OCI-LY7 (cell line): ENCODE measurements around the gene TPBGL. TPM values are rescaled to one million over a fixed set of nuclear protein-coding genes. Genes with fewer than 3 reads are reported as not detected.

Experiments used
- Bru-seq: library from RNA; stranded (reverse); fragments of 400-500 nt; gene quantifications from one replicate; lab custom pipeline; 2021; lab: Mats Ljungman, UMichigan
- BruChase-seq, 2 experiments: library from RNA; stranded (reverse); fragments of 400-500 nt; gene quantifications; one replicate each; lab custom pipeline; 2021; lab: Mats Ljungman, UMichigan
- BruUV-seq: library from RNA; stranded (reverse); fragments of 400-500 nt; replicated peaks from 2 replicates; lab custom pipeline; 2021; lab: Mats Ljungman, UMichigan
- CTCF ChIA-PET: fragments of 300-600 bp; sonication (Branson Sonifier 250); formaldehyde crosslinking; loops from one replicate; lab custom pipeline; 2022; ENCODE audit warnings: antibody characterized with exemption; ENCODE audit not compliant: unreplicated experiment; lab: Charles Lee
- POLR2A ChIA-PET: fragments of 300-600 bp; sonication (Branson Sonifier 250); formaldehyde crosslinking; loops from one replicate; lab custom pipeline; 2022; ENCODE audit warnings: antibody characterized with exemption; lab: Charles Lee
- DNase-seq: peaks from one replicate; pipeline ENCODE4 v3.0.0-alpha.2; 2015; ENCODE audit warnings: low spot score
- H2AFZ ChIP-seq: fragments of 200-600 bp; sonication (generic), shearing (Covaris generic); 2 replicates; pipeline ENCODE4 v1.6.1; 2014; ENCODE audit warnings: mild to moderate bottlenecking, antibody characterized with exemption, low read length, moderate library complexity
- H3K27ac ChIP-seq: fragments of 200-600 bp; sonication (generic); 2 replicates; pipeline ENCODE4 v1.5.1; 2014; ENCODE audit warnings: mixed run types, low read depth, mild to moderate bottlenecking, moderate library complexity, low read length, inconsistent platforms; ENCODE audit not compliant: poor library complexity, severe bottlenecking
- H3K36me3 ChIP-seq: fragments of 200-600 bp; sonication (generic); 2 replicates; pipeline ENCODE4 v1.6.1; 2014; ENCODE audit warnings: mild to moderate bottlenecking, antibody characterized with exemption, low read length, moderate library complexity, mixed read lengths; ENCODE audit not compliant: insufficient read depth
- H3K4me1 ChIP-seq: fragments of 200-600 bp; sonication (generic); 2 replicates; pipeline ENCODE4 v1.5.1; 2014; ENCODE audit warnings: mild to moderate bottlenecking, low read length; ENCODE audit not compliant: insufficient read depth, poor library complexity, severe bottlenecking
- H3K4me2 ChIP-seq: fragments of 200-600 bp; sonication (generic); 2 replicates; pipeline ENCODE4 v1.6.1; 2014; ENCODE audit warnings: mild to moderate bottlenecking, low read length
- H3K4me3 ChIP-seq: fragments of 200-600 bp; sonication (generic); 2 replicates; pipeline ENCODE4 v1.5.1; 2014; ENCODE audit warnings: mild to moderate bottlenecking, low read depth, low read length; ENCODE audit not compliant: poor library complexity, severe bottlenecking
- H3K79me2 ChIP-seq: fragments of 200-600 bp; sonication (generic); 2 replicates; pipeline ENCODE4 v1.6.1; 2016; ENCODE audit warnings: low read depth, mild to moderate bottlenecking, low read length, moderate library complexity, mixed read lengths; ENCODE audit not compliant: insufficient read depth
- H3K9me2 ChIP-seq: fragments of 200-600 bp; sonication (generic); 2 replicates; pipeline ENCODE4 v1.6.1; 2016; ENCODE audit warnings: mild to moderate bottlenecking, low read length, mixed read lengths; ENCODE audit not compliant: insufficient read depth
- H3K9me3 ChIP-seq: fragments of 200-600 bp; sonication (generic); 2 replicates; pipeline ENCODE4 v1.6.1; 2014; ENCODE audit warnings: mild to moderate bottlenecking, mixed run types, low read length, mixed read lengths
- H4K20me1 ChIP-seq: fragments of 200-600 bp; sonication (generic); 2 replicates; pipeline ENCODE4 v1.6.1; 2014; ENCODE audit warnings: mild to moderate bottlenecking, antibody characterized with exemption, low read length, moderate library complexity, mixed read lengths; ENCODE audit not compliant: insufficient read depth
- CTCF ChIP-seq: fragments of 200-600 bp; sonication (generic); conservative IDR thresholded peaks from 2 replicates; pipeline ENCODE4 v1.5.1; 2014; ENCODE audit warnings: mild to moderate bottlenecking, antibody characterized with exemption, low read length, moderate library complexity, mixed read lengths
- EZH2phosphoT487 ChIP-seq: fragments of 200-600 bp; sonication (generic); IDR thresholded peaks from 2 replicates; pipeline ENCODE4 v1.6.1; 2018; ENCODE audit warnings: low read depth, borderline replicate concordance, mild to moderate bottlenecking, mixed run types, antibody characterized with exemption, low read length, moderate library complexity, mixed read lengths
- intact Hi-C: fragments of 100-400 bp; cut with micrococcal nuclease; formaldehyde crosslinking; loops from one replicate; pipeline ENCODE4 v1.10.0; 2022; ENCODE audit not compliant: unreplicated experiment
- long read RNA-seq: library from polyadenylated mRNA; stranded (forward); transcript quantifications from one replicate; pipeline ENCODE4 v2.0.0, GENCODE V29; 2022
- total RNA-seq, 2 experiments: library from RNA; depleted of rRNA in 1 of 2; stranded (reverse); fragments of >200 nt in 1 of 2; shearing (Covaris generic) in 1 of 2; gene quantifications; 2 replicates each; pipeline ENCODE4 v1.2.3, GENCODE V29; 2014 to 2022

The TPBGL gene
- total RNA-seq (2014; rRNA removed; shearing (Covaris generic)) = not detected in 2 replicates
- not detected in 2 replicates for total RNA-seq (2022)
- Bru-seq, nascent RNA = not detected
- not detected for BruChase-seq, experiment 1, labeled RNA remaining after a 6-hour chase
- not detected for BruChase-seq, experiment 2, labeled RNA remaining after a 2-hour chase
- long read RNA-seq = 0 reads

- Histone ChIP-seq H3K9me2 (no peaks in the 10 kb centered on the region), H3K4me1 (no peaks in the 10 kb centered on the region), H3K36me3 (no peaks in the 10 kb centered on the region), H3K27ac (no peak within 1 kb of the TSS), H3K9me3 (no peaks in the 10 kb centered on the region), H3K4me3 (no peak within 1 kb of the TSS), H2AFZ (no peak within 1 kb of the TSS), H3K79me2 (no peaks in the 10 kb centered on the region), H4K20me1 (no peaks in the 10 kb centered on the region), H3K4me2 (no peak within 1 kb of the TSS)
- intact Hi-C loops = no loop called here
- ChIA-PET CTCF (no interaction called here), POLR2A (interaction anchor here (0.7 kb wide), 1 partner anchor 240 kb away, joined by 3 read pairs; no protein-coding TSS in a partner anchor)
- no peak for DNase-seq
- no peak for TF ChIP-seq EZH2phosphoT487
- TF ChIP-seq CTCF = no peak
- BruUV-seq = no TSS peak
Observed at GRCh38 chr11:75240311-75241035, at the start of gene TPBGL. TSS of gene TPBGL (plus strand) at chr11:75240774. CDS start at chr11:75241050, 276 bp downstream.

- no TSS peak for BruUV-seq
- ChIA-PET CTCF (no interaction called here), POLR2A (no interaction called here)
Observed at GRCh38 chr11:75191330-75191717, 49.2 kb upstream of the TPBGL start.

More at GRCh38 chr11:75191330-75191717, 49.2 kb upstream of the TPBGL start:
- TF ChIP-seq EZH2phosphoT487 (no peak), CTCF (no peak)
- Histone ChIP-seq H4K20me1 (no peaks in the 10 kb centered on the region), H3K9me3 (no peaks in the 10 kb centered on the region), H3K79me2 (no peaks in the 10 kb centered on the region), H3K9me2 (no peaks in the 10 kb centered on the region), H3K27ac (no peak overlapping the region), H3K4me3 (no peak overlapping the region), H2AFZ (no peak overlapping the region), H3K4me2 (no peak overlapping the region), H3K36me3 (no peaks in the 10 kb centered on the region), H3K4me1 (no peaks in the 10 kb centered on the region)
- intact Hi-C loops = no loop called here
- no peak for DNase-seq
